ENCODE measurements around the gene SLC6A12.

The SLC6A12 gene

DNA sequence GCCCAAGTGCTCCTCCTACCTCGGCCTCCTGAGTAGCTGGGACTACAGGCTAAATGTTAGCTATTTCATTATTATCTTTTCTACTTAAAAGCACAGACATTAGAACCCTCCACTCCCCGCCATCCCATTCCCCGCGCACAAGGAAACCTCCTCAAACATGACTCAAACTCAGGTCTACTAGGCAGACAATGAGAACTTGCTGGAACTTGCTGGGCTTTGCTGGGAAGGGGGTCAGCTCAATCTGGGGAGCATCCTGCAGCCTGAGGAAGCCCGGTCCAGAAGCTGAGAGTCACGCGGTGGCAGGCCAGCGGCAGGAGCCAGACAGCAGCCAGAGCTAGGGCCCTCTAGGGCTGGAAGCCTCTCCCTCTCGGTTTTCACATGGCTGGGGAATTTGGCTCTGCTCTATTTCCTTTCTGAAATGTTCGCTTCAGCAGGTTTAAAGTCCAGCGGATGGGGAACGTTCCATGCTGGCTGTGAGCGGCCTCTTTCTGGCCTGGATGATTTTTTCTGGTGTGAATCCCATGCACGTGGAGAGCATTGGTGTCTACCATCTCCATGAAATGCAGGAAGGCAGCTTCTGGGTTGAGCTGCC lies 68.5 kb downstream of the SLC6A12 start:
- peaks cover 47% of the 10 kb centered on the region for H3K4me1 Mint-ChIP-seq

DNA sequence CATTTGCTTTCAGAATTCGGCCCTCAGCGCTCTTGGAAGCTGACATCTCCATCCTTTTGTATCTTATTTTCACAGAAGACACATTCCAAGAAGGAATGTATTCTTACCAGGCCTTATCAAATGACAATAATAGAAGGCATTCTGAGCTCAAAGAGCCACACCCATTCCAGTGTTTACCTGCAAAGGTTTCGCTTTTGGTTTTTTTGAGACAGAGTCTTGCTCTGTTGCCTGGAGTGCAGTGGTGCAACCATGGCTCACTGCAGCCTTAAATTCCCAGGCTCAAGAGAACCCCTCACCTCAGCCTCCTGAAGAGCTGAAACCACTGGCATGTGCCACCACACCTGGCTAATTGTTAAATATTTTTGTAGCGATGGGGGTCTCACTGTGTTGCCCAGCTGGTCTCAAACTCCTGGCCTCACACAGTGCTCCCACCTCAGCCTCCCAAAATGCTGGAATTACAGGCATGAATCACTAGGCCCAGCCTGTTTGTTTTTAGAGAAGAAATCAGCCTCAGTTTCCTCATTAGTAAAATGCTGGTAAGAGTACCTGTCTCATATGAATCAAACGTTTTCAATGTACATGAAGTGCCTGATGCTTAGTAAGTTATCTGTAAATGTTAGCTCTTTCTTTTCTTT lies 69.2 kb downstream of the SLC6A12 start:
- no peaks in the 10 kb centered on the region for H3K9me3 Mint-ChIP-seq
- H3K4me3 Mint-ChIP-seq = no peak overlapping the region
- H3K27me3 Mint-ChIP-seq (ENCODE audit: low read depth) = peaks cover 33% of the 10 kb centered on the region
- H3K27ac Mint-ChIP-seq = peak overlapping the region; percentile 85 to 94 (median 87)
- H3K4me1 Mint-ChIP-seq = peaks cover 54% of the 10 kb centered on the region
- TF ChIP-seq, protein P1, sequence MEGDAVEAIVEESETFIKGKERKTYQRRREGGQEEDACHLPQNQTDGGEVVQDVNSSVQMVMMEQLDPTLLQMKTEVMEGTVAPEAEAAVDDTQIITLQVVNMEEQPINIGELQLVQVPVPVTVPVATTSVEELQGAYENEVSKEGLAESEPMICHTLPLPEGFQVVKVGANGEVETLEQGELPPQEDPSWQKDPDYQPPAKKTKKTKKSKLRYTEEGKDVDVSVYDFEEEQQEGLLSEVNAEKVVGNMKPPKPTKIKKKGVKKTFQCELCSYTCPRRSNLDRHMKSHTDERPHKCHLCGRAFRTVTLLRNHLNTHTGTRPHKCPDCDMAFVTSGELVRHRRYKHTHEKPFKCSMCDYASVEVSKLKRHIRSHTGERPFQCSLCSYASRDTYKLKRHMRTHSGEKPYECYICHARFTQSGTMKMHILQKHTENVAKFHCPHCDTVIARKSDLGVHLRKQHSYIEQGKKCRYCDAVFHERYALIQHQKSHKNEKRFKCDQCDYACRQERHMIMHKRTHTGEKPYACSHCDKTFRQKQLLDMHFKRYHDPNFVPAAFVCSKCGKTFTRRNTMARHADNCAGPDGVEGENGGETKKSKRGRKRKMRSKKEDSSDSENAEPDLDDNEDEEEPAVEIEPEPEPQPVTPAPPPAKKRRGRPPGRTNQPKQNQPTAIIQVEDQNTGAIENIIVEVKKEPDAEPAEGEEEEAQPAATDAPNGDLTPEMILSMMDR (IDR thresholded peaks at IDR 0.05; ENCODE audit: unreplicated experiment in 3 of 3) = no peak
- H3K36me3 Mint-ChIP-seq (ENCODE audit: low read depth) = peaks cover 3% of the 10 kb centered on the region

More for the DNA sequence above, 68.5 kb downstream of the SLC6A12 start:
- Mint-ChIP-seq H3K9me3 (no peaks in the 10 kb centered on the region), H3K36me3 (ENCODE audit: low read depth) (peaks cover 3% of the 10 kb centered on the region), H3K27me3 (ENCODE audit: low read depth) (peaks cover 31% of the 10 kb centered on the region), H3K27ac (peak overlapping the region; percentile 85 to 87 (median 86)), H3K4me3 (peak overlapping the region in 2 of 3 experiments; percentile 5 to 15)
- TF ChIP-seq, protein P1 (IDR thresholded peaks at IDR 0.05; ENCODE audit: unreplicated experiment in 3 of 3) = no peak

DNA sequence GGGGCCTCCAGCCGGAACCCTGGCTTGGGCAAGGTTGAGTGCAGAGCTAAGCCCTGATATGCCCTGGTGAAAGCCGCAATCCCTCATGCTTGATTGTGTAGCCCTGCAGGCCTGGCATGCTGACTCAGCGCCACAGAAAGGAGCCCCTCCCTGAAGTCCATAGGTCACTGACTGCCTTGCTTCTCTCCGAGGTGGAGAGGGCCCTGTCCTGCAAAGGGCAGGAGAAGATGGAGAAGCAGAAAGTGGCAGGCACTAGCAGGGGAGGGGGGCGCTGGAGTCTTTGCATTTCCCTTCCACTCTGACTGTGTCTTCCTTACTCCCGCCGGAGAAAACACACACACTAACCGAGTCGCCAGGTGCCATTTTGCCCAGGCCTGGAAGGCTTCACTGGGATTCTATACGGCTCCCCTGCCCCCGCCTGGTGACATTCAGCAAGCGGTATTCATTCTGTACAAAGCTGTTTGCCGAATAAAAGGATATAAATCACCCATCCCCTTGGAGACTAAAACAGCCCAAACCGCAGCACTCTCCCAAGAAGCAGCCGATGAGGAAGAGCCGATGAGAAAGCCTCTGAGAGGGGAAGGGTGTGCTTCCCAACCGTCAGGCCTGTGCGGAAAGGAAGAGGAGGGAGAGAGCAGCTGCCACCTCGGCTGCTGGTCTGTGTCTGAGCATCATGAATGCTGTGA lies 69.8 kb downstream of the SLC6A12 start:
- peaks cover 61% of the 10 kb centered on the region for H3K4me1 Mint-ChIP-seq
- H3K27ac Mint-ChIP-seq = peak overlapping the region; percentile 57 to 94 (median 85)
- peaks cover 37% of the 10 kb centered on the region for H3K27me3 Mint-ChIP-seq (ENCODE audit: low read depth)
- H3K4me3 Mint-ChIP-seq = peak overlapping the region in 1 of 3 experiments; percentile 4
- peaks cover 3% of the 10 kb centered on the region for H3K36me3 Mint-ChIP-seq (ENCODE audit: low read depth)
- TF ChIP-seq, protein P1 (IDR thresholded peaks at IDR 0.05; ENCODE audit: unreplicated experiment in 3 of 3) = peak in 1 of 3 experiments; percentile 9
- H3K9me3 Mint-ChIP-seq = no peaks in the 10 kb centered on the region

DNA sequence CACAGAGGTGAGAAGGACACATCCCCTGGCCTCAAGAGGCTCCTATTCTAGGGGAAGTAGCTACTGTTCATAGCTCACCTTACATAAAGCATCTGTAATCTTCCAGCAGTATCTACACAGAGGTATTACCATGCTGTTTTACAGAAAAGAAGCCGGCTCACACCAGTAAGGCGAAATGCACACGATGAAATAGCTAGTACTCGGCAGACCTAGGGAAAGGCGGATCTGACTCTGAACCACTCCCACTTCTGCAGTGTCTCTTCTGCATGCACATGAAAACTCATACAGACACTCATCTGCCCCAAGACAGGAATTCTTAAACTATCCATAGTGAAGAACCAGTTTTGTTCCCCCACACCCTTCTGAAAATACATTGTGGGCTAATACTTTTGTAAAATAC lies 73.8 kb downstream of the SLC6A12 start:
- peak overlapping the region; percentile 59 to 95 (median 87) for H3K27ac Mint-ChIP-seq
- H3K4me1 Mint-ChIP-seq = peaks cover 52% of the 10 kb centered on the region
- H3K4me3 Mint-ChIP-seq = peak overlapping the region; percentile 66 to 79 (median 72)
- peaks cover 3% of the 10 kb centered on the region for H3K36me3 Mint-ChIP-seq (ENCODE audit: low read depth)
- H3K27me3 Mint-ChIP-seq (ENCODE audit: low read depth) = peaks cover 58% of the 10 kb centered on the region
- no peaks in the 10 kb centered on the region for H3K9me3 Mint-ChIP-seq
- TF ChIP-seq, protein P1 (IDR thresholded peaks at IDR 0.05; ENCODE audit: unreplicated experiment in 3 of 3) = no peak
